GM19238 (cell line): Measurements from ENCODE around the gene TBC1D30.
"Not testable (repeated sequence)": the region's sequence is repeated elsewhere in the genome, so short reads cannot be mapped to it uniquely, and the experiment has no call there.

Experiments used
- DNase-seq: peaks from one replicate; pipeline ENCODE4 v3.0.0; 2011; ENCODE audit warnings: low spot score; ENCODE audit not compliant: insufficient read length

The TBC1D30 gene

GRCh38 chr12:64802180-64802775 is 22.2 kb upstream of the TBC1D30 start:
- DNase-seq = peak; percentile 40

GRCh38 chr12:64806173-64806572 is 18.3 kb upstream of the TBC1D30 start:
- no peak for DNase-seq

DNA sequence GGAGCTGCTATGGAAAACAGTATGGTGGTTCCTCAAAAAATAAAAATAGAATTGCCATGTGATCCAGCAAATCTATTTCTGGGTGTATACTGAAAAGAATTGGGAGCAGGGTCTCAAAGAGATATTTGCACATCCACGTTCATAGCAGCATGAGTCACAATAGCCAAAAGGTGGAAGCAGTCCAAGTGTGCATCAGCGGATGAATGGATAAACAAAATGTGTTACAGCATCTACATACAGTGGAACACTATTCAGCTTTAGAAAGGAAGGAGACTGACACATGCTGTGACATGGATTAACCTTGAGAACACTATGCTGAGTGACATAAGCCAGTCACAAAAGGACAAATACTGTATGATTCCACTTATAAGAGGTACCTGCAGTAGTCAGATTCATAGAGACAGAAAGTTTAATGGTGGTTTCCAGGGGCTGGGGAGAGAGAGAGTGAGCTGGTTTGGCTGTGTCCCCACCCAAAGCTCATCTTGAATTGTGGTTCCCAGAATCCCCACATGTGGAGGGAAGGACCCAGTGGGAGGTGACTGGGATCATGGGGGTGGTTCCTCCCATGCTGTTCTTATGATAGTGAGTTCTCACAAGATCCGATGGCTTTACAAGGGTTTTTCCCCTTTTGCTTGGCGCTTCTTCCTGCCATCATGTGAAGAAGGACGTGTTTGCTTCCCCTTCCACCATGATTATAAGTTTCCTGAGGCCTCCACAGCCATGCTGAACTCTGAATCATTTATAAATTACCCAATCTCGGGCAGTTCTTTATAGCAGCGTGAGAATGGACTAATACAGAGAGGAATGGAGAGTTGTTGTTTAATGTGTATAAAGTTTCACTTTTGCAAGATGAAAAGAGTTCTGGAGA is 17.6 kb upstream of the TBC1D30 start:
- DNase-seq = no peak

GRCh38 chr12:64808110-64808509 is 16.3 kb upstream of the TBC1D30 start:
- DNase-seq = no peak

GRCh38 chr12:64810831-64811230 is 13.6 kb upstream of the TBC1D30 start:
- DNase-seq = no peak

- no peak for DNase-seq
Measured at GRCh38 chr12:64813723-64814122, 10.7 kb upstream of the TBC1D30 start.

DNA sequence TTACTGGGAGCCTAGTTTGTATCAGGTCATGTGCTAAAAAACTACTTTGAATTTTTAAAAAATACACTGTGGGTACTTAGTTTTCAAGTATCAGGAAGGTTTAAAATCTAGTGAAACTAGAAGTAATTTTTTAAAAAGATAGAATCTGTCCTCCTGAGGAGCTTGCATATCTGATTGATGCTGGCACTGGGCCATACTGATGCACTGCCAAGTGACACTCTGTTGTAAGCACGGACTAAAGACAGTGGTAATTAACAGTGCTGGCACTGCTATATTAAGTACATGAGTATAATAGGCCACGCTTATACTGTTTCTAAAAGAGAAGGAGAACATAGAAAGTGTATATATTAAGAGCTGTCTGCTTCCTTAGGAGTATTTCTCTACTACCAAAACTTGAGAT is 10.0 kb upstream of the TBC1D30 start:
- no peak for DNase-seq

DNA sequence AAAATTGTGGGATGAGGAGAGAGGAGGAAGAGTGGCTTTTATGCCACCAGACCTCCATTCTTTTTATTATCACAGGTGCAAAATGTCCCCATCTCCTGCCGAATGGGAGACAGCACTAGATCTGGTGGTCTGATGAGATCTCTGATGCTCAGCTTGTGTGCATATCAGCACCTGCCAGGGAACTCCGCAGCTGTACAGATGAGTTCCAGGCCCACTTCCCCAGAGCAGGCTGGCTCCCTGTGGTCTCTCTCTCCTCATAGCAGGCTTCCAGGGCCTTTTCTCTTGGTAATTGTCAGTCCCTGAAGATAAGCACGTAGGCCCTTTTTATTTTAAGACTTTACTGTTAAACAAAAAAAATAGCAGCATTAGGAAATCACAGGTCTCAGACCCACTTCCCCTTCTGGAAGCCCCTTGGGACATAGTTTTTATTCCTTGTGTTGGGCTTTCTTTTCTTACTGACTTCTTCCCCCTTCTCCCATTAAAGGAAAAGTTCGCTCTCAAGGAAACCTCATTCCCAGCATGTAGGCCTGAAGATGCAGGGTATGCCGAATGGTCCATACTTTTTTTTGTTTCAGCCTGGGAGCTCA is 4.5 kb upstream of the TBC1D30 start:
- DNase-seq = no peak

GRCh38 chr12:64820593-64820992 is 3.9 kb upstream of the TBC1D30 start:
- no peak for DNase-seq

GRCh38 chr12:64821116-64821630 is 3.3 kb upstream of the TBC1D30 start:
- no peak for DNase-seq

DNA sequence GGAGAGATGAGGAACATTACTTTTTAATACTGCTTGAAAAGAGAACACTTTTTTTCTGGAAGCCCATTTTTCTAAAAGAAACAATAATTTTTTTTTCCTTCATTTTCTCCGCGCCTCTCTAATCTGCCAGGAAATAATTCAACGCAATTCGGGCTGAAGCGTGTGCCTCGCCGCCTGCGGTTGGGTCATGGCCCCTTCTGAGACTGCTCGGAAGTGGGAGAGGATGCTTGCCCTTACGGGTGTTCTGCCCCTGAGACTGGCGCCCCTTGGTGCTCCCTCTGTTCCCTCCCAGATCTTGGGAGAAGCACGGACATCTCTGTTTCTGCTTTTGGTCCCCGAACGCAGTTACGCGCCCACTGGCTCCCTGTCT is 332 bp upstream of the TBC1D30 start:
- DNase-seq = no peak

- DNase-seq = no peak
Measured at GRCh38 chr12:64825143-64826021, 935 bp downstream of the TBC1D30 start.

DNA sequence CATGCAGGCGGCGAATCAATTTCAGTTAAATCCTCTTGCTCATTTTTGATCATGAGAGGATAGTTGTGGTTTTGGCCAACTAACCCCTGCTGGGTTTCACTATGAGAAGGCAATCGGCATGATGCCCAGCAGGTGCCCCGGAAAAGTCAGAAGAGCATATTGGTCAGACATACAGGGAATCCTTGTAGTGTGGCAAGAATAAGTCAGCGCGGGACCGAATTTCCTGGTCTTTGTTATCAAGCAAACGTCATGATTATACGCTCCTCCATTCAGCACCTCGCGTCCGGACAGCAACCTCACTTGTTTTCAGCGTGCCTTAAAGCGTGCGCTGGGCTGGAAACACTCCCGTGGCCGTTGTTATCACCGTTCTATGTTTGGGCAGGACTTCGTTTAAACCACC is 1.8 kb downstream of the TBC1D30 start:
- no peak for DNase-seq

DNA sequence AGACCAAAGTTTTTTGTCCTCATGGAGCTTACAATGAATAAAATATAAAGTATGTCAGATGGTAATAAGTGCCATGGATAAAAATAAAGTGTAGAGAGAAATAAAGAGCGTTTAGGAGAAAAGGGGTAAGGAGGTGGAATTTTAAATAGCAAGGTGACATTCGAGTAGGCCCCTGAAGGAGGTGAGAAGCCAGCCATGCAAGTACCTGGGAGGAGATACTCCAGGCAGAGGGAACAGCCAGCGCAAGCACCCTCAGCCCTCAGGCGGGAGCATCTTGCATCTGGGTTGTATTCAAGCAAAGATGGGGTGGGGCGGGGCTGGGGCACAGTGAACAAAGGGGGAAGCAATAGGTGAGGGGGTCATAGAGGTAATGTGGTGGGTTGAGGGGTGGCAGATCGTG is 4.3 kb downstream of the TBC1D30 start:
- DNase-seq = no peak

- DNase-seq = no peak
Measured at GRCh38 chr12:64833928-64834327, 9.5 kb downstream of the TBC1D30 start.

DNA sequence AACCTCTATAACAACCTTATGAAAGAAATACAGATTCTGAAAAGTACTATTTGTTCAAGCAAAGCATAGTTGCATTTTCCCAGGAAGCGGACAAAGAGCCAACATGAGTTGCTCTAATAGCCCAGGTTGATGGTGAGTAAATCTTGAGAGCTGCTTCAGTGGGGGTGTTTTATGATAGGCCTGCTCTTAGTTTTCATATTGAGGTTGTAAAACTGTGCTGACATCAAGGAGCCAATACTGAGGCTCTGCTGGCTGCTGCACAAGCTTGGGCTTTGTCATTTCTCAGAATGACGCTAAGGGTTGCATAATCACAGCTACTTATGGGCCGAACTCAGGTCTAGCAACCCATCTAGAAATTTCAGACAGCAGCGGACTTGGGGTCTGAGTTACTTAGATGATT is 11.5 kb downstream of the TBC1D30 start:
- DNase-seq = no peak

GRCh38 chr12:64836856-64837255 is 12.4 kb downstream of the TBC1D30 start:
- DNase-seq = no peak

DNA sequence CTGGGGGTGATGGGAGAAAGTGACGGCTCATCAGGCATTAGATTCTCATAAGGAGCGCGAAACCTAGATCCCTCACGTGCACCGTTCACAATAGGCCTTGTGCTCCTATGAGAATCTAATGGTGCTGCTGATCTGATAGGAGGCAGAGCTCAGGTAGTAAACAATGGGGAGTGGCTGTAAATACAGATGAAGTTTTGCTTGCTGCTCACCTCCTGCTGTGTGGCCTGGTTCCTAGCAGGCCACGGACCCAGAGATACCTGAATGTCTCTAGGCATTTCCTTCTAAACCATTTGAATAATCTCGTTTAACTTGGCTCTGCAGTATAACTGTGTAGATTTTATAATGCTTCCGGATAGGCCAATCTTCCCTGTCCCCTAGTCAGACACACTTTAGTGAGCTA is 13.0 kb downstream of the TBC1D30 start:
- no peak for DNase-seq

DNA sequence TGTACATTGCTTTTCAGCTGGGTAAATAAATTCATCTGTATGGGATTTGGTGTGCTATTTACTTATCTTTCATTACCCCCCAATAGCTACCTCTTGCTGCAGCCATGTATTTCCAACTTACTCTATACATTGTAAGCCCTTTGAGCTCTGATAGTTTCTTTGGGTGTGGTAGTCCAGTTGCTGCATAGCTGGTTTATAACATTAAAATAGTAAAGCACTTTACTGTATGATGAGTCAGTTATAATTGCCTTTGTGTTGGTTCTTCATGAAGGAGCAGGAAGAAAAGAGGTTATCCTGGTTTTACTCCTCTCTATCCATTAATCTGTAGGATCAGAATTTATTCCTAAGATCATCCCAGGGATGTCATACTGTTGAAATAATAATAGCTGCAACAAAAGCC is 15.7 kb downstream of the TBC1D30 start:
- no peak for DNase-seq

- DNase-seq = no peak
Measured at GRCh38 chr12:64840949-64841717, 16.7 kb downstream of the TBC1D30 start.

DNA sequence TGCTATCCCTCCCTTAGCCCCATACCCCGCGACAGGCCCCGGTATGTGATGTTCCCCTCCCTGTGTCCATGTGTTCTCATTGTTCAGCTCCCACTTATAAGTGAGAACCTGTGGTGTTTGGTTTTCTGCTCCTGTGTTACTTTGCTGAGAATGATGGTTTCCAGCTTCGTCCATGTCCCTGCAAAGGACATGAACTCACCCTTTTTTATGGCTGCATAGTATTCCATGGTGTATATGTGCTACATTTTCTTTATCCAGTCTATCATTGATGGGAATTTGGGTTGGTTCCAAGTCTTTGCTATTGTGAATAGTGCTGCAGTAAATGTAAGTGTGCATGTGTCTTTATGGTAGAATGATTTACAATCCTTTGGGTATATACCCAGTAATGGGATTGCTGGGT is 24.0 kb downstream of the TBC1D30 start:
- not testable (repeated sequence) for DNase-seq
